ENCODE measurements around the gene VAV3. TPM values are rescaled to one million over a fixed set of nuclear protein-coding genes. Genes with fewer than 3 reads are reported as not detected.

Gene VAV3, protein sequence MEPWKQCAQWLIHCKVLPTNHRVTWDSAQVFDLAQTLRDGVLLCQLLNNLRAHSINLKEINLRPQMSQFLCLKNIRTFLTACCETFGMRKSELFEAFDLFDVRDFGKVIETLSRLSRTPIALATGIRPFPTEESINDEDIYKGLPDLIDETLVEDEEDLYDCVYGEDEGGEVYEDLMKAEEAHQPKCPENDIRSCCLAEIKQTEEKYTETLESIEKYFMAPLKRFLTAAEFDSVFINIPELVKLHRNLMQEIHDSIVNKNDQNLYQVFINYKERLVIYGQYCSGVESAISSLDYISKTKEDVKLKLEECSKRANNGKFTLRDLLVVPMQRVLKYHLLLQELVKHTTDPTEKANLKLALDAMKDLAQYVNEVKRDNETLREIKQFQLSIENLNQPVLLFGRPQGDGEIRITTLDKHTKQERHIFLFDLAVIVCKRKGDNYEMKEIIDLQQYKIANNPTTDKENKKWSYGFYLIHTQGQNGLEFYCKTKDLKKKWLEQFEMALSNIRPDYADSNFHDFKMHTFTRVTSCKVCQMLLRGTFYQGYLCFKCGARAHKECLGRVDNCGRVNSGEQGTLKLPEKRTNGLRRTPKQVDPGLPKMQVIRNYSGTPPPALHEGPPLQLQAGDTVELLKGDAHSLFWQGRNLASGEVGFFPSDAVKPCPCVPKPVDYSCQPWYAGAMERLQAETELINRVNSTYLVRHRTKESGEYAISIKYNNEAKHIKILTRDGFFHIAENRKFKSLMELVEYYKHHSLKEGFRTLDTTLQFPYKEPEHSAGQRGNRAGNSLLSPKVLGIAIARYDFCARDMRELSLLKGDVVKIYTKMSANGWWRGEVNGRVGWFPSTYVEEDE
- total RNA-seq (2016; rRNA removed; fragmentation: Illumina TruSeq; extraction: Trizol): 29.8 and 40.0 TPM in 2 replicates
- total RNA-seq (2016; cell fraction: cytosol; rRNA removed; fragmentation: Illumina TruSeq; extraction: Trizol; ENCODE audit: low read depth): 4.8 and 5.4 TPM in 2 replicates
- 27.5 and 39.5 TPM in 2 replicates for total RNA-seq (2016; cell fraction: insoluble cytoplasmic fraction; rRNA removed; fragmentation: Illumina TruSeq; extraction: Trizol)
- total RNA-seq (2016; cell fraction: membrane; rRNA removed; fragmentation: Illumina TruSeq; extraction: Trizol): 8.4 and 10.2 TPM in 2 replicates
- 27.7 and 39.2 TPM in 2 replicates for total RNA-seq (2016; cell fraction: nucleus; rRNA removed; fragmentation: Illumina TruSeq; extraction: Trizol)
- polyA plus RNA-seq (2011; rRNA removed): 12.5 and 15.9 TPM in 2 replicates
- polyA plus RNA-seq (2011; cell fraction: cytosol; rRNA removed): 7.3 and 9.0 TPM in 2 replicates
- 6.5 and 8.6 TPM in 2 replicates for polyA plus RNA-seq (2011; cell fraction: nucleus; rRNA removed)
- 9.3 and 16.0 TPM in 2 replicates for polyA plus RNA-seq (2012)
- 0.67 and 0.69 TPM in 2 replicates for polyA plus RNA-seq (2016; cell fraction: cytosol; fragmentation: Illumina TruSeq; extraction: Trizol; ENCODE audit: low read depth)
- polyA plus RNA-seq (2016; cell fraction: insoluble cytoplasmic fraction; fragmentation: Illumina TruSeq; extraction: Trizol; ENCODE audit: low read depth): 20.8 and 22.8 TPM in 2 replicates
- 2.4 and 2.6 TPM in 2 replicates for polyA plus RNA-seq (2016; cell fraction: membrane; fragmentation: Illumina TruSeq; extraction: Trizol; ENCODE audit: low read depth)
- polyA plus RNA-seq (2016; cell fraction: nucleus; fragmentation: Illumina TruSeq; extraction: Trizol; ENCODE audit: insufficient read depth, low read depth): 12.0 and 14.9 TPM in 2 replicates
- polyA minus RNA-seq (2011; rRNA and poly(A)+ RNA removed; ENCODE audit: low replicate concordance): 8.6 and 13.0 TPM in 2 replicates
- 8.8 and 13.8 TPM in 2 replicates for polyA minus RNA-seq (2011; cell fraction: cytosol; rRNA and poly(A)+ RNA removed)
- 52.5 and 60.0 TPM in 2 replicates for polyA minus RNA-seq (2011; cell fraction: nucleus; rRNA and poly(A)+ RNA removed)
- Bru-seq, nascent RNA: percentile 56 among the genes with signal in this experiment
- BruChase-seq, experiment 1, labeled RNA remaining after a 6-hour chase: percentile 40 among the genes with signal in this experiment
- percentile 47 among the genes with signal in this experiment for BruChase-seq, experiment 2, labeled RNA remaining after a 2-hour chase
- long read RNA-seq, experiment 1, transcript VAV3-203 (10 exons, 1,293 nt): major isoform, 17 of 26 reads
- long read RNA-seq, experiment 1, partial matches to known transcripts: 5 of 26 reads
- long read RNA-seq, experiment 1, other reads (novel, unspliced or antisense): 3 of 26 reads
- long read RNA-seq, experiment 2, partial matches to known transcripts: 4 of 17 reads
- long read RNA-seq, experiment 2, other reads (novel, unspliced or antisense): 9 of 17 reads

DNA sequence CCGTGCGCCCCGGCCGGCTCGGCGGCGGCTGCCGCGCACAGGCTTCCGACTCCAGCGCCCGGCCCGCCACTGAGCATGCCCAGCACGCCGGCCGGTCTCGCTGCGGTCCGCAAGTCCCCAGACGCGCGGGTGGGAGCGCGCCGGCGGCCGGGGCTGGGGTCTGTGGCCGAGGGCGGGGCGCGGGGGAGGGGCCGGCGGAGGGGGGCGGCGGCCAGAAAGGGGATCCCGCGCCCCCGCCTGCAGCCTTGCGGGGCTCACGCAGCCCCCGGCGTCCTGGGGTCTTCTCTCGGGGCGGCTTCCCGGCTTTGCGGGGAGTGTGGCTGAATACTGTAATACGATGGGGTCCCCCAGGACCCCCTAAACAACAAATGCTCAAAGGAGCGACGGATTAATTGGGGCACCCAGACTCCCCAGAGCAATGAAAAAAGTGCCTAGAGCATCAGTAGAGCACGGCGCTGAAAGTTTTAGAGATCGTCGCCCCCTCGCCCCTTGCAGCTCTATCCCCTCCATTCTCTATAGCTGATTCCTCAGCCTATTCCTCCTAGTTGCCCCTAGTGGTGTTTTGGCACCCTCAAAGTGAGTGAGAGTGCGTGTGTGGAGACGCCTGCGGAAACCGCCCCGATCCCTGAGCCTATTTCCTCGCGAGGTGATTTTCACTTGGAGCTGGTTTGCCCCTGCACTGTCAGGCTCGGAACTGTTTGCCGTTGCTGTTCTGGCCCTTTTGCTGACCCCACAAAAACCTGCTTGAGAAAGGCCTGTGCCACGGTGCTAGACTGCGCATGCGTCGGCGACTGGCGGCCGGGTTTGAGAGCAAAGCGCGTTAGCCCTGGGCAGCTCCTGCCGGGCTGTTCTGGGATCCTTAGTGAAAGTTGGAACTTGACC, at the start of gene VAV3:
TSS of gene VAV3 (minus strand) at position 71 of the 882 bp plus-strand sequence. CDS start 311 bp downstream, outside the sequence.
- WGBS (ENCODE audit: low lambda C conversion rate): 4% methylated on average over 12 of the region's 73 CpGs
- ATAC-seq (peak; percentile 87), FAIRE-seq (no peak), DNase-seq (ENCODE audit: low spot score) (peak; percentile 50)
- H3K27ac ChIP-seq (ENCODE audit: extremely low read length, insufficient read depth, low read length): no peak within 1 kb of the TSS
- in situ Hi-C loops (cut with HindIII; ENCODE audit: extremely low pct_ligation_motif_present, low pct_unique_long_range_greater_than_20kb) (no loop called here), intact Hi-C loops (cut with micrococcal nuclease; ENCODE audit: unreplicated experiment) (loop anchor here (1.0 kb wide), 1 partner anchor 160 kb away; no protein-coding TSS in a partner anchor)
- H3K36me3 ChIP-seq (replicated peaks in 1 of 2; ENCODE audit: control insufficient read depth in 1 of 2, insufficient read depth in 2 of 2, low read length in 2 of 2): no peaks in the 10 kb centered on the region
- BruUV-seq (replicated peaks): no TSS peak
- H3K4me1 ChIP-seq (ENCODE audit: insufficient read depth, low read length): peaks cover 18% of the 10 kb centered on the region; the same call in 1 of the 2 replicates
- peak within 1 kb of the TSS; percentile 53 to 72 (median 57); a peak in 5 of 6 replicates for H3K4me3 ChIP-seq (replicated peaks in 1 of 3; ENCODE audit: insufficient read depth in 1 of 3, low read depth in 2 of 3, low read length in 3 of 3)
- no peaks in the 10 kb centered on the region for H4K20me1 ChIP-seq (ENCODE audit: insufficient read depth, low read length)
- H3K79me2 ChIP-seq (ENCODE audit: insufficient read depth, low read length): no peaks in the 10 kb centered on the region
- H3K27me3 ChIP-seq (ENCODE audit: control insufficient read depth in 1 of 2, insufficient read depth in 2 of 2, low read length in 2 of 2): peaks cover 6 to 26% of the 10 kb centered on the region in 2 experiments
- no peak within 1 kb of the TSS for H2AFZ ChIP-seq (ENCODE audit: low read length)
- no peak within 1 kb of the TSS for H3K9ac ChIP-seq (ENCODE audit: insufficient read depth, low read depth, low read length)
- ChIA-PET CTCF (ENCODE audit: low intra/inter-chr PET ratio, low total read pairs) (no interaction called here), POLR2A (no interaction called here)
- H3K4me2 ChIP-seq (ENCODE audit: low read depth, low read length): peak within 1 kb of the TSS; percentile 97
- H3K9me3 ChIP-seq (ENCODE audit: low read length): no peaks in the 10 kb centered on the region
- TF ChIP-seq TBX2 (CRISPR knock-in tag; IDR thresholded peaks at IDR 0.05; ENCODE audit: borderline replicate concordance) (no peak), ZNF878 (CRISPR knock-in tag; IDR thresholded peaks at IDR 0.05) (no peak), ZNF687 (CRISPR knock-in tag; IDR thresholded peaks at IDR 0.05) (peak; percentile 49), ZNF501 (CRISPR knock-in tag; IDR thresholded peaks at IDR 0.05) (no peak), MAFK (conservative IDR thresholded peaks at IDR 0.05 in 1 of 2, IDR thresholded peaks at IDR 0.05 in 1 of 2; ENCODE audit: low read length in 2 of 2) (peak; percentile 82 to 86), ZNF484 (CRISPR knock-in tag; IDR thresholded peaks at IDR 0.05; ENCODE audit: borderline replicate concordance, low read depth) (no peak), ZFX (CRISPR knock-in tag; IDR thresholded peaks at IDR 0.05; ENCODE audit: low read depth) (0 out of 2 replicates have a peak, but pooled peaks have one; percentile 15), ETV6 (CRISPR knock-in tag; conservative IDR thresholded peaks at IDR 0.05) (no peak)
